Testis (tissue), 3 donors: Measurements from ENCODE around the gene MMRN2. TPM values are rescaled to one million over a fixed set of nuclear protein-coding genes. Genes with fewer than 3 reads are reported as not detected.
"Not testable (repeated sequence)": the region's sequence is repeated elsewhere in the genome, so short reads cannot be mapped to it uniquely, and the experiment has no call there.

Experiments
- DNase-seq: peaks from one replicate; pipeline ENCODE4 v3.0.0-alpha.2; 2019
- H3K27ac ChIP-seq, 2 donors: fragments of 200-600 bp; sonication (generic); one replicate each; pipeline ENCODE4 v1.5.1; 2019
- H3K27me3 ChIP-seq: fragments of 200-600 bp; sonication (generic); one replicate; pipeline ENCODE4 v1.5.1; 2019
- H3K36me3 ChIP-seq: fragments of 200-600 bp; sonication (generic); one replicate; pipeline ENCODE4 v1.5.1; 2017; ENCODE audit warnings: low read depth; ENCODE audit errors: missing control alignments
- H3K4me1 ChIP-seq: fragments of 200-600 bp; sonication (generic); one replicate; pipeline ENCODE4 v1.5.1; 2019
- H3K4me3 ChIP-seq, 2 donors: fragments of 200-600 bp; sonication (generic); one replicate each; pipeline ENCODE4 v1.5.1; 2017 to 2019
- H3K9me3 ChIP-seq: fragments of 200-600 bp; sonication (generic); one replicate; pipeline ENCODE4 v1.5.1; 2017
- POLR2A ChIP-seq: fragments of 450-650 bp; IDR thresholded peaks from one replicate; pipeline ENCODE4 v1.6.1; 2017; ENCODE audit warnings: antibody characterized with exemption, mild to moderate bottlenecking, moderate library complexity
- WGBS, 2 donors: methylation state at CpG; one replicate each; pipeline ENCODE4 v1.1.5; 2018; 5-methylcytosine and 5-hydroxymethylcytosine counted together
- intact Hi-C: fragments of 100-400 bp; cut with DNase I; formaldehyde crosslinking; loops from one replicate; pipeline ENCODE4 v1.15.1; 2023; ENCODE audit warnings: low total_unique reads
- polyA plus RNA-seq: library from polyadenylated mRNA; stranded (reverse); fragments of 350-450 nt; fragmentation: Illumina TruSeq; extraction: RNeasy Lipid Tissue Mini Kit (QIAGEN cat#74804); gene quantifications from one replicate; pipeline ENCODE4 v1.2.3, GENCODE V29; 2014; ENCODE audit warnings: low read depth, low replicate concordance; ENCODE audit not compliant: insufficient read depth
- total RNA-seq, 2 donors: library from RNA; depleted of rRNA; stranded (reverse); fragments of >200 nt; gene quantifications; one replicate each; pipeline ENCODE4 v1.2.3, GENCODE V29; 2016
- TF ChIP-seq, protein P1 (sequence below), 3 experiments: fragments of 450-650 bp in 2 of 3; fragments of 200-600 bp in 1 of 3; sonication (generic) in 1 of 3; IDR thresholded peaks; one replicate each; pipeline ENCODE4 v1.5.1; 2016 to 2019; ENCODE audit warnings: antibody characterized with exemption in 3 of 3, mild to moderate bottlenecking in 2 of 3, moderate library complexity in 1 of 3

MMRN2 gene
- total and polyA plus RNA-seq, 3 donors from 2014 or later, result 14.9 to 21.2 (median 19.1) TPM

DNA sequence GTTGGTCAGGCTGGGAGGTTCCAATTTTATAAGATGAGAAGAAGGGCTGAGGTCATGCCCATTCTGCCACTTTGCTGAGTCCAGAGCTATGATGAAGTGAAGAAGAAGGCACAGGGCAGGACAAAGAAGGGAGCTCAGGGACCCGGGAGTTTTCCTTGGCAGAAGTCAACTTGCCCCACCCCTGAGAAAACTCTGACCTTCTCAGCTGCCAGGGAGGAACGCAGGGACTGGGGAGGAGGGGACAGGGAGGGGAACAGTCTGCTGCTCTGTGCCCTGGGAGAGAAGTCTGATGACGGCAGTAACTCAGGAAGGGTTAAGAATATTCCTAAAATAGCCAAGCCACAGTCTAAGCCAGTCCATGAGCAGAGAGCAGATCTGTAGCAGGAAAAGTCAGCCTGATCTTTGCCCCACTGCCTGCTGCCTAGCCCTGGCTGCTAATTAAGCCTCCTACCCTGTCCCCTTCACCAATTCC lies 22.6 kb upstream of the MMRN2 start:
- no peaks in the 10 kb centered on the region for H3K9me3 ChIP-seq
- peak overlapping the region; percentile 56 to 86 for H3K27ac ChIP-seq
- no peaks in the 10 kb centered on the region for H3K36me3 ChIP-seq
- TF ChIP-seq, protein P1, sequence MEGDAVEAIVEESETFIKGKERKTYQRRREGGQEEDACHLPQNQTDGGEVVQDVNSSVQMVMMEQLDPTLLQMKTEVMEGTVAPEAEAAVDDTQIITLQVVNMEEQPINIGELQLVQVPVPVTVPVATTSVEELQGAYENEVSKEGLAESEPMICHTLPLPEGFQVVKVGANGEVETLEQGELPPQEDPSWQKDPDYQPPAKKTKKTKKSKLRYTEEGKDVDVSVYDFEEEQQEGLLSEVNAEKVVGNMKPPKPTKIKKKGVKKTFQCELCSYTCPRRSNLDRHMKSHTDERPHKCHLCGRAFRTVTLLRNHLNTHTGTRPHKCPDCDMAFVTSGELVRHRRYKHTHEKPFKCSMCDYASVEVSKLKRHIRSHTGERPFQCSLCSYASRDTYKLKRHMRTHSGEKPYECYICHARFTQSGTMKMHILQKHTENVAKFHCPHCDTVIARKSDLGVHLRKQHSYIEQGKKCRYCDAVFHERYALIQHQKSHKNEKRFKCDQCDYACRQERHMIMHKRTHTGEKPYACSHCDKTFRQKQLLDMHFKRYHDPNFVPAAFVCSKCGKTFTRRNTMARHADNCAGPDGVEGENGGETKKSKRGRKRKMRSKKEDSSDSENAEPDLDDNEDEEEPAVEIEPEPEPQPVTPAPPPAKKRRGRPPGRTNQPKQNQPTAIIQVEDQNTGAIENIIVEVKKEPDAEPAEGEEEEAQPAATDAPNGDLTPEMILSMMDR (IDR thresholded peaks at IDR 0.05), result no peak
- no peak for TF ChIP-seq POLR2A
- WGBS, 2 donors, result 25 to 50% methylated on average over 3 of the region's 3 CpGs
- DNase-seq, result no peak
- H3K27me3 ChIP-seq, result no peaks in the 10 kb centered on the region
- H3K4me1 ChIP-seq, result peaks cover 18% of the 10 kb centered on the region
- no peak overlapping the region for H3K4me3 ChIP-seq
- intact Hi-C loops, result loop anchor here (10.0 kb wide), 1 partner anchor 115 kb away; the partner anchor contains the start of genes GLUD1 and SHLD2

DNA sequence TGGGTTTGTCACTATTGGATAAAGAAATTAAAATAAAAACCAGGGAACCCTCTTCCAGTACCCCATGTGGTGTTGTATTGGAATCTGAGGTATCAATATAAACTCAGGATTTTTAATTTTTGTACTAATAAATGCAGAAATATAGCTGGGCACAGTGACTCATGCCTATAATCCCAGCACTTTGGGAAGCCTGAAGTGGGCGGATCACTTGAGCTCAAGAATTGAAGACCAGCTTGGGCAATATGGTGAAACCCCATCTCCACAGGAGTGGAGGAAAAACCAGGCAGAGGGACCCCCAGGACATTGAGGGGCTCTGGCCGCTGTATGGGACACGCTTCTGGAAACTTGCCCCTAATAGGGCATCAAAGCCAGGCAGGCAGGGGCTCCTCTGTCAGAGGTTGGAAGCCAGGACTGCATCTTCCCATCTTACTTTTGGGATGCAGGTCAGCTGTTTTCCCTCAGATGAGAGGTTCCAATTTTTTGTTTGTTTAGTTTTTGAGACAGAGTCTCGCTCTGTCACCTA lies 21.9 kb upstream of the MMRN2 start:
- H3K4me1 ChIP-seq, result peaks cover 18% of the 10 kb centered on the region
- H3K4me3 ChIP-seq, result no peak overlapping the region
- H3K27me3 ChIP-seq, result no peaks in the 10 kb centered on the region
- intact Hi-C loops, result loop anchor here (10.0 kb wide), 1 partner anchor 115 kb away; the partner anchor contains the start of genes GLUD1 and SHLD2
- no peaks in the 10 kb centered on the region for H3K9me3 ChIP-seq
- TF ChIP-seq, protein P1 (IDR thresholded peaks at IDR 0.05), result no peak
- no peak for TF ChIP-seq POLR2A
- H3K27ac ChIP-seq, result peak overlapping the region; percentile 56 to 86
- no peaks in the 10 kb centered on the region for H3K36me3 ChIP-seq
- WGBS, 2 donors, result 72 to 79% methylated on average over 4 of the region's 4 CpGs
- DNase-seq, result no peak

- not testable (repeated sequence) for H3K36me3 ChIP-seq, H3K27me3 ChIP-seq, DNase-seq, H3K4me3 ChIP-seq, H3K9me3 ChIP-seq
- WGBS, 2 donors, result 72 to 80% methylated on average over 3 of the region's 3 CpGs
- intact Hi-C loops, result loop anchor here (10.0 kb wide), 1 partner anchor 116 kb away; the partner anchor contains the start of genes GLUD1 and SHLD2
- Histone ChIP-seq H3K27ac (peak overlapping the region; percentile 51 to 86), H3K4me1 (peaks cover 18% of the 10 kb centered on the region)
Measured at GRCh38 chr10:86978457-86978856, 21.0 kb upstream of the MMRN2 start.

GRCh38 chr10:86976362-86977056 lies 19.1 kb upstream of the MMRN2 start:
- Histone ChIP-seq H3K36me3 (no peaks in the 10 kb centered on the region), H3K27ac (no peak overlapping the region), H3K9me3 (no peaks in the 10 kb centered on the region), H3K4me1 (peaks cover 25% of the 10 kb centered on the region), H3K4me3 (no peak overlapping the region), H3K27me3 (no peaks in the 10 kb centered on the region)
- no peak for DNase-seq
- TF ChIP-seq, protein P1 (IDR thresholded peaks at IDR 0.05), result no peak
- TF ChIP-seq POLR2A, result no peak
- intact Hi-C loops, result loop anchor here (10.0 kb wide), 1 partner anchor 118 kb away; the partner anchor contains the start of genes GLUD1 and SHLD2
- WGBS, 2 donors, result 92 to 97% methylated on average over 5 of the region's 5 CpGs

GRCh38 chr10:86974484-86974883 lies 17.1 kb upstream of the MMRN2 start:
- peaks cover 11% of the 10 kb centered on the region for H3K4me1 ChIP-seq
- no peaks in the 10 kb centered on the region for H3K36me3 ChIP-seq
- DNase-seq, result no peak
- 59 to 60% methylated on average over 7 of the region's 7 CpGs for WGBS, 2 donors
- no peaks in the 10 kb centered on the region for H3K27me3 ChIP-seq
- no peak for TF ChIP-seq POLR2A
- TF ChIP-seq, protein P1 (IDR thresholded peaks at IDR 0.05), result no peak
- H3K4me3 ChIP-seq, result no peak overlapping the region
- H3K9me3 ChIP-seq, result no peaks in the 10 kb centered on the region
- intact Hi-C loops, result loop anchor here (10.0 kb wide), 1 partner anchor 120 kb away; the partner anchor contains the start of genes GLUD1 and SHLD2
- H3K27ac ChIP-seq, result peak overlapping the region; percentile 34 to 98
